ENCODE data around the gene WIPI1. TPM values are rescaled to one million over a fixed set of nuclear protein-coding genes. Genes with fewer than 3 reads are reported as not detected.

The WIPI1 gene
- total and polyA plus RNA-seq, 2 of the 13 experiments (the other 11 are each of a cell fraction or from before 2014, with no cell fraction given): 29.4 to 141 TPM

DNA sequence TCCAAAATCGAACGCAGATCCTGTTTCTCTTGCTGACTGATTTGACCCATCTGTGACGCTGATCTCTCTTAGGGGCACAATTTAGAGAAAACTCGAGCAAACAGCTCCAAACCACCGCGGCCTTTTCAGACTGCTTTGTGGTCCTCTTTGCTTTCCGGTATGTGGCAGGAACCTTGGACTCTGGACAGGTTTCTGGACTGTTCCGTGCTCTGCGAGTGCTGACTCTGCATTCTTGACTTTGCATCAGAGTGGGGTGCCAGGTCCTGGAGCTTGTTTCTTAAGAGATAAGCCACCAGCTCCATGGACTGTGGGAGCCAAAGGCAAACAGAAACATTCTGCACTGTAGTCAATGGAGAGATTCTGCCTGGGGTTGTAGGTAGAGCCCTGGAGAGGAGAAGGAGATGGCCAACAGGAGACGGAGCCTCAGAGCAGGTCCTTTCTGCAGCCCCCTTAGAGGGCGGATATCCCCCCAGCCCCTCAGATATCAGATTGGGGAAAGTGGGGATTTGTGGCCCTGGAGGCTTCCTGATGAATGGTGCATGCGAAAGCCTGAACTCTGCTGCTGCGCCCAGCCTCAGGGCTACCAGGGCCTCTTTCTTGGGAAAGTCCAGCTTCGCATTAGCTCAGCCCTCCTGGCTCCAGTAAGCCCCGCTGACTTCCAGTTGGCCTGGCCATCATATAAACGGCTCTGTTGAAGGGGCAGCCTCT lies 65.6 kb downstream of the WIPI1 start (continued):
- TF ChIP-seq CC2D1A (CRISPR knock-in tag; IDR thresholded peaks at IDR 0.05) (no peak), ZNF589 (CRISPR knock-in tag; conservative IDR thresholded peaks at IDR 0.05) (no peak), ZNF616 (CRISPR knock-in tag; IDR thresholded peaks at IDR 0.05; ENCODE audit: low read depth) (no peak), ZNF747 (CRISPR knock-in tag; IDR thresholded peaks at IDR 0.05; ENCODE audit: borderline replicate concordance) (peak; percentile 26; the same call in 1 of the 2 replicates), MIXL1 (CRISPR knock-in tag; IDR thresholded peaks at IDR 0.05) (peak; percentile 9; the same call in 1 of the 2 replicates), ZNF652 (CRISPR knock-in tag; IDR thresholded peaks at IDR 0.05; ENCODE audit: borderline replicate concordance, low read depth) (no peak; the same call in 1 of the 2 replicates), MTA3 (CRISPR knock-in tag; IDR thresholded peaks at IDR 0.05) (no peak), HNRNPUL1 (IDR thresholded peaks at IDR 0.05; ENCODE audit: low read depth, low read length) (no peak), YY1 (IDR thresholded peaks at IDR 0.05; ENCODE audit: insufficient read depth, insufficient replicate concordance, low read depth, low read length) (no peak), ELF1 (CRISPR knock-in tag; IDR thresholded peaks at IDR 0.05) (peak; percentile 61), LCORL (IDR thresholded peaks at IDR 0.05) (no peak), LCORL (CRISPR knock-in tag; IDR thresholded peaks at IDR 0.05) (peak; percentile 84), HMG20A (CRISPR knock-in tag; IDR thresholded peaks at IDR 0.05; ENCODE audit: borderline replicate concordance) (peak; percentile 63; the same call in 1 of the 2 replicates), NPAS2 (CRISPR knock-in tag; IDR thresholded peaks at IDR 0.05; ENCODE audit: borderline replicate concordance) (no peak), DNMT1 (CRISPR knock-in tag; IDR thresholded peaks at IDR 0.05) (no peak), REXO4 (CRISPR knock-in tag; IDR thresholded peaks at IDR 0.05; ENCODE audit: borderline replicate concordance) (no peak), POLR2AphosphoS5 (IDR thresholded peaks at IDR 0.05; ENCODE audit: low read depth, low read length) (no peak), ZNF350 (CRISPR knock-in tag; IDR thresholded peaks at IDR 0.05; ENCODE audit: borderline replicate concordance, low read depth) (peak; percentile 78), NFE2L2 (IDR thresholded peaks at IDR 0.05; ENCODE audit: low read length) (0 out of 2 replicates have a peak, but pooled peaks have one; percentile 9), SP140L (CRISPR knock-in tag; IDR thresholded peaks at IDR 0.05; ENCODE audit: borderline replicate concordance) (no peak), ZZZ3 (CRISPR knock-in tag; IDR thresholded peaks at IDR 0.05; ENCODE audit: borderline replicate concordance) (no peak), SP5 (CRISPR knock-in tag; IDR thresholded peaks at IDR 0.05; ENCODE audit: borderline replicate concordance, low read depth) (no peak), SALL1 (CRISPR knock-in tag; IDR thresholded peaks at IDR 0.05) (peak; percentile 91), ZFP36 (IDR thresholded peaks at IDR 0.05; ENCODE audit: borderline replicate concordance, low read depth, low read length, partially characterized antibody) (no peak), HHEX (CRISPR knock-in tag; IDR thresholded peaks at IDR 0.05) (no peak)
- TF ChIP-seq, protein P1, sequence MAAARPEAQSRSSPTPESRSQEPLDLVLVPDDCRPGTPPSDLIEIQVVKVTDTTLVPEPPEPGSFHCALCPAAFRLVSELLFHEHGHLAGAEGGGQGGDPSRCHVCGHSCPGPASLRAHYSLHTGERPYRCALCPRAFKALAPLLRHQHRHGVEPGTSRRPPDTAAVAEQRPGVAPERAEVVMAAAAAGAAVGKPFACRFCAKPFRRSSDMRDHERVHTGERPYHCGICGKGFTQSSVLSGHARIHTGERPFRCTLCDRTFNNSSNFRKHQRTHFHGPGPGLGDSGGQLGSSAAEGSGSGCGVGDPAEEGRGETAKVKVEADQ (CRISPR knock-in tag; IDR thresholded peaks at IDR 0.05; ENCODE audit: borderline replicate concordance): no peak
- TF ChIP-seq, protein P2, sequence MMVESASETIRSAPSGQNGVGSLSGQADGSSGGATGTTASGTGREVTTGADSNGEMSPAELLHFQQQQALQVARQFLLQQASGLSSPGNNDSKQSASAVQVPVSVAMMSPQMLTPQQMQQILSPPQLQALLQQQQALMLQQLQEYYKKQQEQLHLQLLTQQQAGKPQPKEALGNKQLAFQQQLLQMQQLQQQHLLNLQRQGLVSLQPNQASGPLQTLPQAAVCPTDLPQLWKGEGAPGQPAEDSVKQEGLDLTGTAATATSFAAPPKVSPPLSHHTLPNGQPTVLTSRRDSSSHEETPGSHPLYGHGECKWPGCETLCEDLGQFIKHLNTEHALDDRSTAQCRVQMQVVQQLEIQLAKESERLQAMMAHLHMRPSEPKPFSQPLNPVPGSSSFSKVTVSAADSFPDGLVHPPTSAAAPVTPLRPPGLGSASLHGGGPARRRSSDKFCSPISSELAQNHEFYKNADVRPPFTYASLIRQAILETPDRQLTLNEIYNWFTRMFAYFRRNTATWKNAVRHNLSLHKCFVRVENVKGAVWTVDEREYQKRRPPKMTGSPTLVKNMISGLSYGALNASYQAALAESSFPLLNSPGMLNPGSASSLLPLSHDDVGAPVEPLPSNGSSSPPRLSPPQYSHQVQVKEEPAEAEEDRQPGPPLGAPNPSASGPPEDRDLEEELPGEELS (CRISPR knock-in tag; IDR thresholded peaks at IDR 0.05): peak; percentile 59; the same call in 1 of the 2 replicates
- TF ChIP-seq, protein P3, sequence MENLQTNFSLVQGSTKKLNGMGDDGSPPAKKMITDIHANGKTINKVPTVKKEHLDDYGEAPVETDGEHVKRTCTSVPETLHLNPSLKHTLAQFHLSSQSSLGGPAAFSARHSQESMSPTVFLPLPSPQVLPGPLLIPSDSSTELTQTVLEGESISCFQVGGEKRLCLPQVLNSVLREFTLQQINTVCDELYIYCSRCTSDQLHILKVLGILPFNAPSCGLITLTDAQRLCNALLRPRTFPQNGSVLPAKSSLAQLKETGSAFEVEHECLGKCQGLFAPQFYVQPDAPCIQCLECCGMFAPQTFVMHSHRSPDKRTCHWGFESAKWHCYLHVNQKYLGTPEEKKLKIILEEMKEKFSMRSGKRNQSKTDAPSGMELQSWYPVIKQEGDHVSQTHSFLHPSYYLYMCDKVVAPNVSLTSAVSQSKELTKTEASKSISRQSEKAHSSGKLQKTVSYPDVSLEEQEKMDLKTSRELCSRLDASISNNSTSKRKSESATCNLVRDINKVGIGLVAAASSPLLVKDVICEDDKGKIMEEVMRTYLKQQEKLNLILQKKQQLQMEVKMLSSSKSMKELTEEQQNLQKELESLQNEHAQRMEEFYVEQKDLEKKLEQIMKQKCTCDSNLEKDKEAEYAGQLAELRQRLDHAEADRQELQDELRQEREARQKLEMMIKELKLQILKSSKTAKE (CRISPR knock-in tag; IDR thresholded peaks at IDR 0.05; ENCODE audit: borderline replicate concordance): no peak

All from HepG2 (cell line).